ENCODE measurements around the gene MYO5B.

- TF ChIP-seq CTCF (IDR thresholded peaks at IDR 0.05; ENCODE audit: insufficient read depth, low read length, poor library complexity, severe bottlenecking) = no peak
- TF ChIP-seq EZH2phosphoT487 (conservative IDR thresholded peaks at IDR 0.05; ENCODE audit: low read length) = no peak
These were observed 350.0 kb downstream of the MYO5B start for GRCh38 chr18:49844903-49845302.
